PC-9 (cell line): ENCODE results near the gene PSD4.

Experiments used
- EZH2 ChIP-seq: fragments of 200-600 bp; sonication (generic); IDR thresholded peaks from 2 replicates; pipeline ENCODE4 v1.8.0; 2017; ENCODE audit warnings: antibody characterized with exemption, low read depth
- TF ChIP-seq, protein P1 (sequence below): fragments of 200-600 bp; sonication (generic); conservative IDR thresholded peaks from 2 replicates; pipeline ENCODE4 v1.6.1; 2017; ENCODE audit warnings: mixed run types, antibody characterized with exemption, mild to moderate bottlenecking, moderate library complexity

DNA sequence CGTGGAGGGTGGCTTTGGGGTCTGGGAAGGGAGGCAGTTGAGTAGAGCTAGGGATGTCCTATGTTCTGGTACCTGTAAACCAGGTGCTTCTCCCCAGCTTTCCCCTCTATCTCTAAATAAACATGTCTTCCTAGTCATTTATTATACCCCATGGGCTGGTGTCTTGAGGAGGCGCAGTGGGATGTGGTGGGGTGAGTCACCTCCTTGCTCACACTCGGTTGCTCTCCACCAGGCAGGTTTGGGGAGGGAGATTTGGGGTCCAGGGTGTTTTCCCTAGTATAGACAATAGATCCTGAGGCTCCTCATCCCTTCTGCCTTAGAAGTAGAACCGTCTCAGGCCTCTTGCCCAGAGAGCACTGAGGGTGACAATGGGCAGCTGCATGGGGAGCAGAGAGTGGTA is 5.1 kb downstream of the PSD4 start:
- TF ChIP-seq, protein P1, sequence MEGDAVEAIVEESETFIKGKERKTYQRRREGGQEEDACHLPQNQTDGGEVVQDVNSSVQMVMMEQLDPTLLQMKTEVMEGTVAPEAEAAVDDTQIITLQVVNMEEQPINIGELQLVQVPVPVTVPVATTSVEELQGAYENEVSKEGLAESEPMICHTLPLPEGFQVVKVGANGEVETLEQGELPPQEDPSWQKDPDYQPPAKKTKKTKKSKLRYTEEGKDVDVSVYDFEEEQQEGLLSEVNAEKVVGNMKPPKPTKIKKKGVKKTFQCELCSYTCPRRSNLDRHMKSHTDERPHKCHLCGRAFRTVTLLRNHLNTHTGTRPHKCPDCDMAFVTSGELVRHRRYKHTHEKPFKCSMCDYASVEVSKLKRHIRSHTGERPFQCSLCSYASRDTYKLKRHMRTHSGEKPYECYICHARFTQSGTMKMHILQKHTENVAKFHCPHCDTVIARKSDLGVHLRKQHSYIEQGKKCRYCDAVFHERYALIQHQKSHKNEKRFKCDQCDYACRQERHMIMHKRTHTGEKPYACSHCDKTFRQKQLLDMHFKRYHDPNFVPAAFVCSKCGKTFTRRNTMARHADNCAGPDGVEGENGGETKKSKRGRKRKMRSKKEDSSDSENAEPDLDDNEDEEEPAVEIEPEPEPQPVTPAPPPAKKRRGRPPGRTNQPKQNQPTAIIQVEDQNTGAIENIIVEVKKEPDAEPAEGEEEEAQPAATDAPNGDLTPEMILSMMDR: no peak
- TF ChIP-seq EZH2: no peak
